GM18909 (cell line): Measurements from ENCODE around the gene RAB17.
"Not testable (repeated sequence)": the region's sequence is repeated elsewhere in the genome, so short reads cannot be mapped to it uniquely, and the experiment has no call there.

ENCODE experiments used
- ATAC-seq: cut with Tn5 transposase; IDR thresholded peaks from one replicate; pipeline ENCODE4 v1.9.1; 2021; ENCODE audit warnings: mild to moderate bottlenecking; ENCODE audit not compliant: unreplicated experiment, poor library complexity

RAB17 gene

GRCh38 chr2:237625216-237625705 is 34.7 kb upstream of the RAB17 start:
- ATAC-seq: no peak

GRCh38 chr2:237624565-237624964 is 34.0 kb upstream of the RAB17 start:
- ATAC-seq: no peak

GRCh38 chr2:237623428-237624403 is 33.2 kb upstream of the RAB17 start:
- ATAC-seq: no peak

DNA sequence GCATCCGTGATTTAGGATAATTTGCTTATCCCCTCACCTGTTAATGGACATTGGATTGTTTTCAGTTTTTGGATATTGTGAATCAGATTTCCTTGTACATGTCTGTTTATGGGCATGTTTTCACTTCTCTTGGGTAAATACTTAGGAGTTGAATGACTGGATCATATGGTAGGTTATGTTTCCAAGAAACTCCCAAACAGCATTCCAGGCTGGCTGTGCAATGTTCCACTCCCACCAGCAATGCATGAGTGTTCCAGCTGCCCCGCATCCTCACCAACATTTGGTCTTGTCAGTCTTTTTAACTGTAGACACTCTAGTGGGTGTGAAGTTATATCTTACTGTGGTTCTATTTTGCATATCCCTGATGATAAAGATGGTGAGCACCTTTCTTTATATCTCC is 27.9 kb upstream of the RAB17 start:
- no peak for ATAC-seq

DNA sequence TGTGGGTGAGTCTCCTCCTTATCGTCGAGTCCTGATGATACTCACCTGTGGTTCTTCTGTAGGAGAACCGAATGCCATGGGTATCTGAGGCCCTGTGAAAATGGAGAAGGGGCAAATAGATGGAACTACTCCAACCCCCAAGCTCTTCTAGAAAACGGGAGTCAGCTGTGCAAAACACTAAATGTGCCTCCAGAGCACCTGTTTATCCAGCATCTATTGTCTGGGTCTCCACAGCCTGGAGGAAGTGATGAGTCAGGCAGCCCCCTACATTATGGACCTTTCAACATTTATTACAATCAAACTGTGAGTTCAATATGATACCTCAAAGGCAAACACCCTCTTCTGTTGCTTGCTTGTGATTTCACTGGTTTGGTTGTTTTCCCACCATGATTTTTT is 27.1 kb upstream of the RAB17 start:
- no peak for ATAC-seq

GRCh38 chr2:237616734-237617586 is 26.4 kb upstream of the RAB17 start:
- no peak for ATAC-seq

- no peak for ATAC-seq
Measured at GRCh38 chr2:237616373-237616733, 25.8 kb upstream of the RAB17 start.

DNA sequence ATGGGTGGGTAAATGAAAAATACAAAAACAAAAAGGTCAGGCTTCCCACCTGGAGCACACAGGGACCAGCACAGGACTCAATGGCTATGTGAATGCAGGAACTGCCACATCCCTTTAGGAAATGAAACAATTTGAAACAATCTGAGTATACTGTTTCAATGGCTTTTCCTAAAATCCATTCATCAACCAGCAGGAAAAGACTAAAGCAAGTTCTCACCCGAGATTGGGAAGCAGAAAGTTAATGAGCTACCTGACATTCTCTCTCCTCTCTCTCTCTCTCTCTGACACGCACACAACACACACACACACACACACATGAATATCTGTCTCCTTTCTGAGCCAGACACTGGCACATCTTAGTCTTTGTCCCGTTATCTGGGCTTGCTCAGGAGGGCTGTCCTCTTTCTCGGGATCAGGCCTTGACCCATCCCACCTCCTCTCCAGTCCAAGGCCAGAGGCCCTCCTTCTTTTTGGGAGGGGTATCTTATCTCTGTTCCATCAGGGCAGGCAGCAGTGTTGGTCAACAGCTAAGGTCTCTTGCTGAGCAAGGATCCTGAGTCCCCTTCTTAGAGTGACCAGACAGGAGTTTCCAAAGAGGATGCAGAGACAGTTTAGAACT is 25.2 kb upstream of the RAB17 start:
- ATAC-seq: no peak

GRCh38 chr2:237614151-237614720 is 23.7 kb upstream of the RAB17 start:
- no peak for ATAC-seq

DNA sequence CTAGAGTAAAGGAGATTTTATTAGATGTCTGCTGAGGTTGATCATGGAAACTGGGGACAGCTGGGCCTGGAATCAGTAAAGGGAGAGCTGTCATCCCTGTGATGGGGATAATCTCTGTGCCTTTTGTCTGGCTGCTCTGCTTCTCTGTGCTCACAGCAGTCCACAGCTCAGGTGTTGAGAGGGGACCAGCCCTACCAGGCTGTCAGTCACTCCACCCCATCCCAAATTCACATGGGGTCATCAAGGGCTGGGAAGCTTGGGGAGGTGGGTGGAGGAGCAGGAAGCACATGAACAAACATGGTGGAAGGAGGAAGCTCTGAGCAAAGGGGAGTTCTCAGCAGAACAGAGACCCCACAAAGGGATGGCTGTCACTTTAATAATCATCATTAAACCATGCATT is 23.1 kb upstream of the RAB17 start:
- ATAC-seq: no peak

- no peak for ATAC-seq
Measured at GRCh38 chr2:237612527-237613357, 22.2 kb upstream of the RAB17 start.

DNA sequence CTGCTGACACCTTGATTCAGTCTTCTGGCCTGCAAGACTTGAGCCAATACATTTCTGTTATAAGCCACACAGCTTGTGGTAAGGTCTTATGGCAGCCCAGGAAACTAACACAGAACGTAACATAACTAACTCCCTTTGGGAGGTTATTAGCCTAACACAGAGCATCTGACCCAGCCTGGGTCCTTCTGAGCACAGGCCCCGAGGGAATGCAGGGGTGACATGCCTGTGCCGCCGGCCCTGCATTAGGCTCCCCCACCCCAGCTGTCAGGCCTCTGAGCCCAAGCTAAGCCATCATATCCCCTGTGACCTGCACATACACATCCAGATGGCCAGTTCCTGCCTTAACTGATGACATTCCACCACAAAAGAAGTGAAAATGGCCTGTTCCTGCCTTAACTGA is 16.0 kb upstream of the RAB17 start:
- ATAC-seq: not testable (repeated sequence)

GRCh38 chr2:237604960-237605359 is 14.4 kb upstream of the RAB17 start:
- ATAC-seq: no peak

DNA sequence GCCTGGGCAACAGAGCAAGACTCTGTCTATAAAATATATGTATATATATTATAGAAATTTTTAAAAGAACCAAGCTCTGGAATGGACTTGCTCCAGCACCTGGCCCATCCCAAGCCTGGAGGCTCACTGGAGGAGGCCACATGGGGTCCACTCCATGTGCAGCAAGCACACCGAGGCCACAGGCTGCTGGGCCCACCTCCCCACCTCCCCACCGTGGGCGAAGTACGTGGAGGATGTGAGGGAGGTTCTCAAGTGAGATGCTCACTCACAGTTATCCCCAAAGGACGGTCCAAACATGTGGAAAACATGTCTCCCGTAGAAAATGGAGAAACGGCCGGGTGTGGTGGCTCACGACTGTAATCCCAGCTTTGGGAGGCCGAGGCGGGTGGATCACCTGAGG is 13.9 kb upstream of the RAB17 start:
- no peak for ATAC-seq

DNA sequence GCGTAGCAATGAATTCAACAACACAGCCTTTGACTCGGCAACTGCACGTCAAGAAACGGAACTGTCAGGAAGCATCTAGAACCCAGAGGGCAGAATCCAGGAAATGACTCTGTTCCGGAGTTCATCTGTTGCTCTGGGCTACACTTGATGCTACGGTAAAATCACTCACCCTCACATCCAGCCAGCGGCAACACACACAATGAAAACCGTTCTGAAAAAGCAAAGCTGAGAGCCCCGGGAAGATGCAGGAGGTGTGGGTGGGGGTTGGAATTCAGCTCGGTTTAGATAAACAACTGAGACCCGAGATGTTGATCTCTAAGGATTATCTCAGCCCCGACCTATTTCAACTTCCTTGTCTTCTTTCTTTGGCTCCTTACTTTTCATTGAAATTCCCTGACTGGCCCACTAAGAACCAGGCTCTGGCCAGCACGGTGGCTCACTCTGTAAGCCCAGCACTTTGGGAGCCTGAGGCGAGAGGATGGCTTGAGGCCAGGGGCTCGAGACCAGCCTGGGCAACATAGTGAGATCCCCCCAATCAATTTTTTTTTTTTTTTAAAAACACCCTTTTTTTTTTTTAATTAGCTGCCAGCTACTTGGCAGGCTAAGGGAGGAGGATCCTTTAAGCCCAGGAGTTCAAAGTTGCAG is 13.3 kb upstream of the RAB17 start:
- no peak for ATAC-seq

- ATAC-seq: no peak
Measured at GRCh38 chr2:237603049-237603717, 12.6 kb upstream of the RAB17 start.

GRCh38 chr2:237602409-237602808 is 11.9 kb upstream of the RAB17 start:
- no peak for ATAC-seq

- ATAC-seq: no peak
Measured at GRCh38 chr2:237601453-237602116, 11.1 kb upstream of the RAB17 start.
